IMR-90 (cell line): Measurements from ENCODE around the gene ZNF888.

Experiments used
- CEBPB ChIP-seq: IDR thresholded peaks from 2 replicates; pipeline ENCODE4 v1.6.1; 2012; ENCODE audit warnings: low read depth, low read length, improper control_type of control experiment
- CTCF ChIP-seq: conservative IDR thresholded peaks from 2 replicates; pipeline ENCODE4 v1.5.1; 2012; ENCODE audit warnings: mild to moderate bottlenecking, low read depth, low read length, improper control_type of control experiment
- MXI1 ChIP-seq: IDR thresholded peaks from 2 replicates; pipeline ENCODE4 v1.6.1; 2012; ENCODE audit warnings: low read depth, mild to moderate bottlenecking, low read length, moderate library complexity, borderline replicate concordance
- POLR2A ChIP-seq: IDR thresholded peaks from 2 replicates; pipeline ENCODE4 v1.6.1; 2012; ENCODE audit warnings: mild to moderate bottlenecking, low read depth, low read length
- RAD21 ChIP-seq: IDR thresholded peaks from 2 replicates; pipeline ENCODE4 v1.6.1; 2012; ENCODE audit warnings: low read length, improper control_type of control experiment

- TF ChIP-seq CTCF (no peak), POLR2A (peak; percentile 65; the same call in 1 of the 2 replicates), RAD21 (no peak), CEBPB (no peak), MXI1 (peak; percentile 96)
These were observed at the start of gene ZNF888 for GRCh38 chr19:52922841-52923777.
